ENCODE results near the gene SCRN3. TPM values are rescaled to one million over a fixed set of nuclear protein-coding genes. Genes with fewer than 3 reads are reported as not detected.

SCRN3 gene
- total RNA-seq, 1 experiment from 2014 or later: 7.7 TPM

DNA sequence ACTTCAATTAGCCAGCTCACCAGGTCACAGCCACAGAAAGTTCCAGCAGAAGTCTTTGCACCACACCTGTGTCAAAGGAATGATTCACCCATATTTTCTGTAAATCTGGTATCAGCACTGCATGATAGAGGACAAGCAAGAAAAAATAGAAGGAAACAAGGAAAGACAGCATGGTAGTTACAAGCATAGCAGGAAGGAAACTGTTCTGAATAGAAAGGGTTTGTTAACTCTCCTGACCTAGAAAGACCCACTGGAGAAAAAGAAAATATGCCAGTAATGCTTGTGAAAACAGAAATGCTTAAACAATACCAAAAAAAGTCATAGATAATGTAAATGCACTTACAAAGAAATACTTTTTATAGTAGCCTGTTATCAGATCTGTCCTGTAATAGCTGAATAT is 40.8 kb downstream of the SCRN3 start:
- H4K20me1 ChIP-seq (ENCODE audit: insufficient read depth): no peaks in the 10 kb centered on the region
- no peaks in the 10 kb centered on the region for H3K27me3 ChIP-seq (ENCODE audit: insufficient read depth, low read length)
- no peak overlapping the region for H3K4me2 ChIP-seq (ENCODE audit: low read length)
- H3K4me3 ChIP-seq (replicated peaks in 1 of 2; ENCODE audit: low read depth in 1 of 2, low read length in 2 of 2): no peak overlapping the region
- no peaks in the 10 kb centered on the region for H3K9me2 ChIP-seq (ENCODE audit: insufficient read depth)
- H3K4me1 ChIP-seq (ENCODE audit: control insufficient read depth in 1 of 2, insufficient read depth in 2 of 2, low read length in 2 of 2): no peaks in the 10 kb centered on the region
- ChIA-PET POLR2A (no interaction called here), RAD21 (ENCODE audit: low non-redundant PET in 1 of 2, low total read pairs in 2 of 2, uncharacterized antibody in 2 of 2, unreplicated experiment in 2 of 2) (no interaction called here), CTCF (no interaction called here)
- no peaks in the 10 kb centered on the region for H3K36me3 ChIP-seq (ENCODE audit: control insufficient read depth in 1 of 2, insufficient read depth in 2 of 2, low read length in 2 of 2)
- no peak overlapping the region for H3K9ac ChIP-seq (ENCODE audit: low read length)
- ATAC-seq (no peak), DNase-seq (ENCODE audit: low read depth, low spot score) (no peak)
- no peaks in the 10 kb centered on the region for H3K79me2 ChIP-seq (ENCODE audit: insufficient read depth, low read length)
- intact Hi-C loops (cut with micrococcal nuclease): no loop called here
- H3K27ac ChIP-seq (ENCODE audit: low read depth, low read length): no peak overlapping the region
- no TSS peak for BruUV-seq (replicated peaks)
- TF ChIP-seq EGR1 (IDR thresholded peaks at IDR 0.05; ENCODE audit: low read depth) (no peak), CTCF (IDR thresholded peaks at IDR 0.05 in 2 of 3, conservative IDR thresholded peaks at IDR 0.05 in 1 of 3; ENCODE audit: borderline replicate concordance in 1 of 3, insufficient read depth in 1 of 3, low read depth in 2 of 3, low read length in 2 of 3) (no peak), CEBPB (IDR thresholded peaks at IDR 0.05; ENCODE audit: low read depth) (no peak), CBX3 (IDR thresholded peaks at IDR 0.05; ENCODE audit: low read depth) (no peak), EZH2phosphoT487 (IDR thresholded peaks at IDR 0.05; ENCODE audit: borderline replicate concordance) (no peak), RAD21 (IDR thresholded peaks at IDR 0.05; ENCODE audit: low read depth) (no peak), ZNF274 (IDR thresholded peaks at IDR 0.05; ENCODE audit: low read depth, low read length) (no peak), POLR2AphosphoS5 (IDR thresholded peaks at IDR 0.05; ENCODE audit: low read depth, low read length) (no peak), FOSL1 (IDR thresholded peaks at IDR 0.05; ENCODE audit: low read depth) (no peak), SRF (IDR thresholded peaks at IDR 0.05; ENCODE audit: low read depth) (no peak), EZH2 (IDR thresholded peaks at IDR 0.05) (no peak), ELF1 (IDR thresholded peaks at IDR 0.05; ENCODE audit: borderline replicate concordance, low read depth) (no peak), ZFX (IDR thresholded peaks at IDR 0.05) (no peak)
- TF ChIP-seq, protein P1, sequence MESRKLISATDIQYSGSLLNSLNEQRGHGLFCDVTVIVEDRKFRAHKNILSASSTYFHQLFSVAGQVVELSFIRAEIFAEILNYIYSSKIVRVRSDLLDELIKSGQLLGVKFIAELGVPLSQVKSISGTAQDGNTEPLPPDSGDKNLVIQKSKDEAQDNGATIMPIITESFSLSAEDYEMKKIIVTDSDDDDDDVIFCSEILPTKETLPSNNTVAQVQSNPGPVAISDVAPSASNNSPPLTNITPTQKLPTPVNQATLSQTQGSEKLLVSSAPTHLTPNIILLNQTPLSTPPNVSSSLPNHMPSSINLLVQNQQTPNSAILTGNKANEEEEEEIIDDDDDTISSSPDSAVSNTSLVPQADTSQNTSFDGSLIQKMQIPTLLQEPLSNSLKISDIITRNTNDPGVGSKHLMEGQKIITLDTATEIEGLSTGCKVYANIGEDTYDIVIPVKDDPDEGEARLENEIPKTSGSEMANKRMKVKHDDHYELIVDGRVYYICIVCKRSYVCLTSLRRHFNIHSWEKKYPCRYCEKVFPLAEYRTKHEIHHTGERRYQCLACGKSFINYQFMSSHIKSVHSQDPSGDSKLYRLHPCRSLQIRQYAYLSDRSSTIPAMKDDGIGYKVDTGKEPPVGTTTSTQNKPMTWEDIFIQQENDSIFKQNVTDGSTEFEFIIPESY (IDR thresholded peaks at IDR 0.05; ENCODE audit: extremely low read depth, insufficient replicate concordance, low read length): no peak
- TF ChIP-seq, protein P2, sequence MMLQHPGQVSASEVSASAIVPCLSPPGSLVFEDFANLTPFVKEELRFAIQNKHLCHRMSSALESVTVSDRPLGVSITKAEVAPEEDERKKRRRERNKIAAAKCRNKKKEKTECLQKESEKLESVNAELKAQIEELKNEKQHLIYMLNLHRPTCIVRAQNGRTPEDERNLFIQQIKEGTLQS (IDR thresholded peaks at IDR 0.05): no peak
- TF ChIP-seq, protein P3, sequence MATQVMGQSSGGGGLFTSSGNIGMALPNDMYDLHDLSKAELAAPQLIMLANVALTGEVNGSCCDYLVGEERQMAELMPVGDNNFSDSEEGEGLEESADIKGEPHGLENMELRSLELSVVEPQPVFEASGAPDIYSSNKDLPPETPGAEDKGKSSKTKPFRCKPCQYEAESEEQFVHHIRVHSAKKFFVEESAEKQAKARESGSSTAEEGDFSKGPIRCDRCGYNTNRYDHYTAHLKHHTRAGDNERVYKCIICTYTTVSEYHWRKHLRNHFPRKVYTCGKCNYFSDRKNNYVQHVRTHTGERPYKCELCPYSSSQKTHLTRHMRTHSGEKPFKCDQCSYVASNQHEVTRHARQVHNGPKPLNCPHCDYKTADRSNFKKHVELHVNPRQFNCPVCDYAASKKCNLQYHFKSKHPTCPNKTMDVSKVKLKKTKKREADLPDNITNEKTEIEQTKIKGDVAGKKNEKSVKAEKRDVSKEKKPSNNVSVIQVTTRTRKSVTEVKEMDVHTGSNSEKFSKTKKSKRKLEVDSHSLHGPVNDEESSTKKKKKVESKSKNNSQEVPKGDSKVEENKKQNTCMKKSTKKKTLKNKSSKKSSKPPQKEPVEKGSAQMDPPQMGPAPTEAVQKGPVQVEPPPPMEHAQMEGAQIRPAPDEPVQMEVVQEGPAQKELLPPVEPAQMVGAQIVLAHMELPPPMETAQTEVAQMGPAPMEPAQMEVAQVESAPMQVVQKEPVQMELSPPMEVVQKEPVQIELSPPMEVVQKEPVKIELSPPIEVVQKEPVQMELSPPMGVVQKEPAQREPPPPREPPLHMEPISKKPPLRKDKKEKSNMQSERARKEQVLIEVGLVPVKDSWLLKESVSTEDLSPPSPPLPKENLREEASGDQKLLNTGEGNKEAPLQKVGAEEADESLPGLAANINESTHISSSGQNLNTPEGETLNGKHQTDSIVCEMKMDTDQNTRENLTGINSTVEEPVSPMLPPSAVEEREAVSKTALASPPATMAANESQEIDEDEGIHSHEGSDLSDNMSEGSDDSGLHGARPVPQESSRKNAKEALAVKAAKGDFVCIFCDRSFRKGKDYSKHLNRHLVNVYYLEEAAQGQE (IDR thresholded peaks at IDR 0.05; ENCODE audit: low read depth): no peak
- H3K9me3 ChIP-seq (ENCODE audit: control insufficient read depth in 1 of 2, insufficient read depth in 1 of 2, low read depth in 1 of 2, low read length in 2 of 2): no peaks in the 10 kb centered on the region
- no peak overlapping the region for H2AFZ ChIP-seq (ENCODE audit: low read depth, low read length, poor library complexity, severe bottlenecking)

Measured in HCT116 (cell line).